Gastrocnemius medialis (tissue), 4 donors: ENCODE data around the gene GNB5. TPM values are rescaled to one million over a fixed set of nuclear protein-coding genes. Genes with fewer than 3 reads are reported as not detected.

Source experiments
- ATAC-seq, 2 donors: fragments of 150-250 bp; one replicate each; pipeline ENCODE4 v1.9.1; 2016
- DNase-seq, 2 donors: peaks; one replicate each; pipeline ENCODE4 v3.0.0-alpha.2; 2019
- H3K27ac ChIP-seq, 4 donors: fragments of 200-600 bp; sonication (generic); 1 replicate in 1 of 4; 2 replicates in 3 of 4; pipeline ENCODE4 v1.5.1; 2016 to 2018; ENCODE audit warnings: mild to moderate bottlenecking in 2 of 4, moderate library complexity in 1 of 4
- H3K27me3 ChIP-seq, 3 donors: fragments of 200-600 bp; sonication (generic) in 2 of 3; 1 replicate in 1 of 3; 2 replicates in 2 of 3; pipeline versions ENCODE4 v1.5.1 to v1.6.0; 2016 to 2019; ENCODE audit warnings: mild to moderate bottlenecking in 1 of 3, moderate library complexity in 1 of 3
- H3K36me3 ChIP-seq, 2 donors: fragments of 200-600 bp; sonication (generic) in 1 of 2; one replicate each; pipeline ENCODE4 v1.5.1; 2017 to 2018
- H3K4me1 ChIP-seq, 2 donors: fragments of 200-600 bp; sonication (generic) in 1 of 2; one replicate each; pipeline ENCODE4 v1.5.1; 2016 to 2017; ENCODE audit warnings: mild to moderate bottlenecking in 2 of 2
- H3K4me3 ChIP-seq, 4 donors: fragments of 200-600 bp; sonication (generic) in 3 of 4; 1 replicate in 1 of 4; 2 replicates in 3 of 4; pipeline ENCODE4 v1.5.1; 2016 to 2019; ENCODE audit warnings: mild to moderate bottlenecking in 2 of 4
- H3K9me3 ChIP-seq, 3 donors: fragments of 200-600 bp; sonication (generic) in 2 of 3; 1 replicate in 1 of 3; 2 replicates in 2 of 3; pipeline ENCODE4 v1.5.1; 2016 to 2019
- CTCF ChIP-seq, 5 experiments: fragments of 450-650 bp in 3 of 5; fragments of 200-600 bp in 2 of 5; sonication (generic) in 2 of 5; IDR thresholded peaks in 4 of 5; conservative IDR thresholded peaks in 1 of 5; 1 replicate in 4 of 5; 2 replicates in 1 of 5; pipeline ENCODE4 v1.5.1; 2016 to 2019; ENCODE audit warnings: antibody characterized with exemption in 5 of 5, mild to moderate bottlenecking in 3 of 5, moderate library complexity in 3 of 5
- POLR2A ChIP-seq, 2 donors: fragments of 450-650 bp; IDR thresholded peaks; one replicate each; pipeline ENCODE4 v1.6.1; 2017; ENCODE audit warnings: antibody characterized with exemption in 2 of 2, mild to moderate bottlenecking in 2 of 2, moderate library complexity in 2 of 2
- in situ Hi-C, 4 donors: fragments of 200-750 bp; cut with MboI; loops; one replicate each; pipeline versions ENCODE4 v1.15.0 to v1.8.0; 2017; ENCODE audit warnings: low sequenced_read_pairs in 4 of 4
- intact Hi-C: fragments of 100-400 bp; cut with DNase I; formaldehyde crosslinking; loops from one replicate; pipeline ENCODE4 v1.15.1; 2023; ENCODE audit warnings: low total_unique reads
- total RNA-seq, 4 donors: library from RNA; depleted of rRNA; stranded (reverse); fragments of >200 nt; gene quantifications; one replicate each; pipeline versions ENCODE4 v1.1.0 to v1.2.3, GENCODE V29; 2016

Gene GNB5
- total RNA-seq, 4 donors from 2014 or later: 2.9 to 4.6 (median 3.6) TPM

- Histone ChIP-seq H3K27me3 (peaks cover 0 to 7% (median 0%) of the 10 kb centered on the region in 3 donors), H3K4me3 (no peak overlapping the region), H3K4me1 (peaks cover 2 to 4% of the 10 kb centered on the region in 2 donors), H3K9me3 (no peaks in the 10 kb centered on the region), H3K27ac (no peak overlapping the region), H3K36me3 (no peaks in the 10 kb centered on the region)
- no peak for ATAC-seq
- no peak for TF ChIP-seq CTCF (IDR thresholded peaks at IDR 0.05 in 4 of 5, conservative IDR thresholded peaks at IDR 0.05 in 1 of 5)
- TF ChIP-seq POLR2A (IDR thresholded peaks at IDR 0.05): no peak
- intact Hi-C loops (loop anchor here (10.0 kb wide), 1 partner anchor 80 kb away; no protein-coding TSS in a partner anchor), in situ Hi-C loops (no loop called here)
- no peak for DNase-seq
These were observed 6.0 kb downstream of the GNB5 start for GRCh38 chr15:52185151-52185561.

GRCh38 chr15:52184721-52185120 lies 6.5 kb downstream of the GNB5 start:
- H3K4me1 ChIP-seq: peaks cover 4 to 5% of the 10 kb centered on the region in 2 donors
- intact Hi-C loops (loop anchor here (10.0 kb wide), 1 partner anchor 80 kb away; no protein-coding TSS in a partner anchor), in situ Hi-C loops (no loop called here)
- no peak for ATAC-seq
- no peak overlapping the region for H3K4me3 ChIP-seq
- no peak for DNase-seq
- H3K9me3 ChIP-seq: no peaks in the 10 kb centered on the region
- TF ChIP-seq POLR2A (IDR thresholded peaks at IDR 0.05) (no peak), CTCF (IDR thresholded peaks at IDR 0.05 in 4 of 5, conservative IDR thresholded peaks at IDR 0.05 in 1 of 5) (no peak)
- no peak overlapping the region for H3K27ac ChIP-seq
- H3K36me3 ChIP-seq: no peaks in the 10 kb centered on the region
- peaks cover 0 to 9% (median 0%) of the 10 kb centered on the region in 3 donors for H3K27me3 ChIP-seq

- in situ Hi-C loops: no loop called here
- no peaks in the 10 kb centered on the region for H3K9me3 ChIP-seq
- peaks cover 4 to 10% of the 10 kb centered on the region in 2 donors for H3K4me1 ChIP-seq
- no peaks in the 10 kb centered on the region for H3K36me3 ChIP-seq
- intact Hi-C loops: loop anchor here (2.0 to 10.0 kb wide), 2 partner anchors 43 to 79 kb away; no protein-coding TSS in a partner anchor
- no peak overlapping the region for H3K4me3 ChIP-seq
- TF ChIP-seq POLR2A (IDR thresholded peaks at IDR 0.05) (no peak), CTCF (IDR thresholded peaks at IDR 0.05 in 4 of 5, conservative IDR thresholded peaks at IDR 0.05 in 1 of 5) (peak in 4 of 5 experiments; percentile 20 to 66 (median 44))
- ATAC-seq (no peak), DNase-seq (no peak)
- H3K27ac ChIP-seq: no peak overlapping the region
- H3K27me3 ChIP-seq: peaks cover 0 to 15% (median 0%) of the 10 kb centered on the region in 3 donors
These were observed 7.5 kb downstream of the GNB5 start for GRCh38 chr15:52183562-52184173.

DNA sequence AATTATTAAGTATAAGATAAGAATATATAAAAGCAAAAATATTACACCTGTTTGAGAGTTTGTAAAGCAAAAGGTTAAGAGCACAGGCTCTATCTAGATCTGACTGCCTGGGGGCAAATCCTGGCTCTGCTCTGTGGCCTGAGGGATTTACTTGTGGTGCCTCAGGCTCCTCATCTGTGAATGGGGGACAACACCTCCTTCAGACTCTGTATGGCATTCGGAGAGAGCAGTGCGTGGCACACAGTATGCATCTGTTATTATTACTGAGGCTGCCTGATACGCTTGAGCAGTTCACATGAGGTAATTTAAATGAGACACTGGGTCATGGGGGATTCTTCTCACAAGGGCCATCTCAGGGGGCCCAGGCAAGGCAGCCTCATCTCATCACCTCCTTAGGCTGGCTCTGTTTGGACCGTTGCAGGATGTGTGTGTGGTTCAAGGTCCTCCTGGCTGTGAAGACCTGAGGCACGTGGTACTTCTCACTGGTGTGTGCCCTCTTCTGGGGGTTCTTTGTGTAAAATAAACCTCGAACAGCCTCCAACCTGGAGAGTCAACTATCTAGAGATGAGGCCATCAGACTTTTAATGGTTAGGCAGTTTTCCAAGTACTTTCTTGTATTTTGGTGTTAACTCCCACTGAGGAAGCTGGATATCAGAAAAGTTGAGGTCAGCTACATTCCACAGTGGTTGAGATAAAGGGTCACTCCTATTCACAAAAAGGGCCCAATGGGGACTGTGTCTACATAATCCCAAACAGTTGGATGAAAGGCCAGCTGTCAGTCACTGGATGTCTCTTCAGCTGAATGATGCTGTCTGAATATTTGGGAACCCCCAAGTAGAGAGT lies 9.0 kb downstream of the GNB5 start:
- ATAC-seq (no peak), DNase-seq (no peak)
- peaks cover 0 to 18% (median 0%) of the 10 kb centered on the region in 3 donors for H3K27me3 ChIP-seq
- TF ChIP-seq CTCF (IDR thresholded peaks at IDR 0.05 in 4 of 5, conservative IDR thresholded peaks at IDR 0.05 in 1 of 5) (no peak), POLR2A (IDR thresholded peaks at IDR 0.05) (no peak)
- H3K9me3 ChIP-seq: no peaks in the 10 kb centered on the region
- peaks cover 4 to 11% of the 10 kb centered on the region in 2 donors for H3K4me1 ChIP-seq
- no peak overlapping the region for H3K27ac ChIP-seq
- intact Hi-C loops: loop anchor here (2.0 to 10.0 kb wide), 2 partner anchors 45 to 77 kb away; no protein-coding TSS in a partner anchor
- H3K36me3 ChIP-seq: no peaks in the 10 kb centered on the region
- in situ Hi-C loops: no loop called here
- no peak overlapping the region for H3K4me3 ChIP-seq
